HCT116 (cell line): Measurements from ENCODE around the gene AQP4.

ENCODE experiments used
- CEBPB ChIP-seq: IDR thresholded peaks from 2 replicates; pipeline ENCODE4 v1.6.1; 2012; ENCODE audit warnings: low read depth
- CTCF ChIP-seq, 3 experiments: fragments of 200-600 bp in 1 of 3; sonication (generic) in 1 of 3; IDR thresholded peaks in 2 of 3; conservative IDR thresholded peaks in 1 of 3; 2 replicates each; pipeline ENCODE4 v1.5.1; 2012 to 2017; ENCODE audit warnings: low read depth in 2 of 3, low read length in 2 of 3, antibody characterized with exemption in 1 of 3, borderline replicate concordance in 1 of 3, control low read depth in 1 of 3, mild to moderate bottlenecking in 1 of 3, mixed read lengths in 1 of 3, mixed run types in 1 of 3, moderate library complexity in 1 of 3; ENCODE audit not compliant: insufficient read depth in 1 of 3
- JUND ChIP-seq: IDR thresholded peaks from 2 replicates; pipeline ENCODE4 v1.6.1; 2012
- MAX ChIP-seq: IDR thresholded peaks from 2 replicates; pipeline ENCODE4 v1.6.1; 2012
- POLR2A ChIP-seq: IDR thresholded peaks from 2 replicates; pipeline ENCODE4 v1.7.0; 2011; ENCODE audit warnings: borderline replicate concordance; ENCODE audit not compliant: insufficient read depth, insufficient read length; ENCODE audit errors: extremely low read depth
- RAD21 ChIP-seq: IDR thresholded peaks from 2 replicates; pipeline ENCODE4 v1.6.1; 2012; ENCODE audit warnings: low read depth, mild to moderate bottlenecking
- SP1 ChIP-seq: IDR thresholded peaks from 2 replicates; pipeline ENCODE4 v1.6.1; 2012; ENCODE audit warnings: low read depth
- SRF ChIP-seq: IDR thresholded peaks from 2 replicates; pipeline ENCODE4 v1.6.1; 2012; ENCODE audit warnings: low read depth
- TCF7L2 ChIP-seq: IDR thresholded peaks from 2 replicates; pipeline ENCODE4 v1.7.0; 2011; ENCODE audit warnings: borderline replicate concordance, inconsistent platforms; ENCODE audit not compliant: insufficient read depth, insufficient read length; ENCODE audit errors: extremely low read depth
- YY1 ChIP-seq: IDR thresholded peaks from 2 replicates; pipeline ENCODE4 v1.6.1; 2011; ENCODE audit warnings: low read length, low read depth, moderate library complexity, mild to moderate bottlenecking; ENCODE audit not compliant: insufficient replicate concordance; ENCODE audit errors: extremely low read depth
- ZBTB33 ChIP-seq: IDR thresholded peaks from 2 replicates; pipeline ENCODE4 v1.6.1; 2011; ENCODE audit warnings: mild to moderate bottlenecking, low read length, moderate library complexity; ENCODE audit not compliant: insufficient replicate concordance; ENCODE audit errors: extremely low read depth
- ZNF274 ChIP-seq: fragments of 200-500 bp; sonication (Bioruptor generic); IDR thresholded peaks from 2 replicates; pipeline ENCODE4 v1.6.1; 2014; ENCODE audit warnings: mild to moderate bottlenecking, low read depth, low read length, inconsistent platforms

GRCh38 chr18:26826656-26827235 is 38.8 kb downstream of the AQP4 start:
- TF ChIP-seq ZNF274 (no peak), CTCF (IDR thresholded peaks at IDR 0.05 in 2 of 3, conservative IDR thresholded peaks at IDR 0.05 in 1 of 3; ENCODE audit: borderline replicate concordance in 1 of 3, insufficient read depth in 1 of 3, low read depth in 2 of 3, low read length in 2 of 3) (no peak), SRF (no peak), SP1 (no peak), JUND (no peak), YY1 (no peak), TCF7L2 (no peak), POLR2A (no peak), CEBPB (no peak), MAX (no peak), RAD21 (no peak), ZBTB33 (no peak)
